IPS-18a (cell line): Measurements from ENCODE around the gene SEC22C.

Experiments used
- H3K27ac ChIP-seq: one replicate; pipeline ENCODE4 v1.5.1; 2013; ENCODE audit warnings: low read length
- H3K27me3 ChIP-seq: one replicate; pipeline ENCODE4 v1.6.1; 2013; ENCODE audit warnings: mild to moderate bottlenecking, low read length; ENCODE audit not compliant: control insufficient read depth, insufficient read depth
- H3K36me3 ChIP-seq: one replicate; pipeline ENCODE4 v1.6.1; 2013; ENCODE audit warnings: low read depth, low read length; ENCODE audit not compliant: control insufficient read depth
- H3K4me1 ChIP-seq: one replicate; pipeline ENCODE4 v1.6.1; 2013; ENCODE audit warnings: low read depth, low read length; ENCODE audit not compliant: control insufficient read depth
- H3K4me3 ChIP-seq: one replicate; pipeline ENCODE4 v1.5.1; 2013; ENCODE audit warnings: low read length
- H3K9ac ChIP-seq: one replicate; pipeline ENCODE4 v1.6.1; 2013; ENCODE audit warnings: mild to moderate bottlenecking, low read length, moderate library complexity
- H3K9me3 ChIP-seq: one replicate; pipeline ENCODE4 v1.6.1; 2013; ENCODE audit warnings: low read depth, low read length; ENCODE audit not compliant: control insufficient read depth

The SEC22C gene

GRCh38 chr3:42508562-42508961, 73.2 kb downstream of the SEC22C start:
- no peak overlapping the region for H3K27ac ChIP-seq
- H3K9me3 ChIP-seq, result no peaks in the 10 kb centered on the region
- peaks cover under 1% of the 10 kb centered on the region for H3K27me3 ChIP-seq
- peaks cover 6% of the 10 kb centered on the region for H3K4me1 ChIP-seq
- H3K9ac ChIP-seq, result no peak overlapping the region
- no peaks in the 10 kb centered on the region for H3K36me3 ChIP-seq
- H3K4me3 ChIP-seq, result no peak overlapping the region

- Histone ChIP-seq H3K27ac (no peak overlapping the region), H3K4me3 (no peak overlapping the region), H3K9me3 (no peaks in the 10 kb centered on the region), H3K36me3 (no peaks in the 10 kb centered on the region), H3K4me1 (peaks cover 6% of the 10 kb centered on the region), H3K9ac (no peak overlapping the region), H3K27me3 (peaks cover 8% of the 10 kb centered on the region)
Measured at GRCh38 chr3:42507761-42508335, 73.9 kb downstream of the SEC22C start.

- H3K9me3 ChIP-seq, result no peaks in the 10 kb centered on the region
- no peak overlapping the region for H3K27ac ChIP-seq
- no peak overlapping the region for H3K4me3 ChIP-seq
- H3K36me3 ChIP-seq, result no peaks in the 10 kb centered on the region
- peaks cover 10% of the 10 kb centered on the region for H3K27me3 ChIP-seq
- H3K9ac ChIP-seq, result no peak overlapping the region
- H3K4me1 ChIP-seq, result peaks cover 6% of the 10 kb centered on the region
Measured at GRCh38 chr3:42507252-42507651, 74.5 kb downstream of the SEC22C start.

GRCh38 chr3:42505849-42506410, 75.8 kb downstream of the SEC22C start:
- no peak overlapping the region for H3K27ac ChIP-seq
- no peaks in the 10 kb centered on the region for H3K9me3 ChIP-seq
- no peaks in the 10 kb centered on the region for H3K36me3 ChIP-seq
- H3K4me3 ChIP-seq, result no peak overlapping the region
- H3K9ac ChIP-seq, result no peak overlapping the region
- peaks cover 23% of the 10 kb centered on the region for H3K27me3 ChIP-seq
- H3K4me1 ChIP-seq, result peaks cover 6% of the 10 kb centered on the region

- peaks cover 6% of the 10 kb centered on the region for H3K4me1 ChIP-seq
- H3K27ac ChIP-seq, result no peak overlapping the region
- no peak overlapping the region for H3K9ac ChIP-seq
- no peak overlapping the region for H3K4me3 ChIP-seq
- no peaks in the 10 kb centered on the region for H3K9me3 ChIP-seq
- peaks cover 29% of the 10 kb centered on the region for H3K27me3 ChIP-seq
- H3K36me3 ChIP-seq, result no peaks in the 10 kb centered on the region
Measured at GRCh38 chr3:42505128-42505848, 76.5 kb downstream of the SEC22C start.

- Histone ChIP-seq H3K9me3 (no peaks in the 10 kb centered on the region), H3K27ac (no peak overlapping the region), H3K4me1 (peaks cover 6% of the 10 kb centered on the region), H3K36me3 (no peaks in the 10 kb centered on the region), H3K4me3 (no peak overlapping the region), H3K9ac (no peak overlapping the region), H3K27me3 (peaks cover 37% of the 10 kb centered on the region)
Measured at GRCh38 chr3:42504334-42505127, 77.2 kb downstream of the SEC22C start.

- Histone ChIP-seq H3K4me3 (no peak overlapping the region), H3K4me1 (peaks cover 6% of the 10 kb centered on the region), H3K27me3 (peaks cover 43% of the 10 kb centered on the region), H3K36me3 (no peaks in the 10 kb centered on the region), H3K27ac (no peak overlapping the region), H3K9ac (no peak overlapping the region), H3K9me3 (no peaks in the 10 kb centered on the region)
Measured at GRCh38 chr3:42503957-42504333, 77.8 kb downstream of the SEC22C start.

GRCh38 chr3:42503251-42503924, 78.4 kb downstream of the SEC22C start:
- no peak overlapping the region for H3K9ac ChIP-seq
- peak overlapping the region; percentile 69 for H3K4me3 ChIP-seq
- peaks cover 48% of the 10 kb centered on the region for H3K27me3 ChIP-seq
- H3K4me1 ChIP-seq, result peaks cover 6% of the 10 kb centered on the region
- H3K27ac ChIP-seq, result no peak overlapping the region
- no peaks in the 10 kb centered on the region for H3K36me3 ChIP-seq
- H3K9me3 ChIP-seq, result no peaks in the 10 kb centered on the region

GRCh38 chr3:42502429-42503250, 79.1 kb downstream of the SEC22C start, which contains the start of gene VIPR1:
TSS of gene VIPR1 (plus strand) at chr3:42502643. CDS start at chr3:42502736, 93 bp downstream.
- Histone ChIP-seq H3K4me3 (peak within 1 kb of the TSS; percentile 69), H3K27ac (no peak within 1 kb of the TSS), H3K9me3 (no peaks in the 10 kb centered on the region), H3K36me3 (no peaks in the 10 kb centered on the region), H3K27me3 (peaks cover 56% of the 10 kb centered on the region), H3K4me1 (peaks cover 6% of the 10 kb centered on the region), H3K9ac (no peak within 1 kb of the TSS)

- H3K9me3 ChIP-seq, result no peaks in the 10 kb centered on the region
- peaks cover 7% of the 10 kb centered on the region for H3K4me1 ChIP-seq
- H3K4me3 ChIP-seq, result peak overlapping the region; percentile 69
- H3K36me3 ChIP-seq, result no peaks in the 10 kb centered on the region
- no peak overlapping the region for H3K9ac ChIP-seq
- H3K27me3 ChIP-seq, result peaks cover 59% of the 10 kb centered on the region
- H3K27ac ChIP-seq, result no peak overlapping the region
Measured at GRCh38 chr3:42501681-42502428, 79.9 kb downstream of the SEC22C start.
